ENCODE results near the gene BAIAP2L1.
A peak's percentile ranks its signal among the peaks of the same experiment; 100 is the strongest.
"Not testable (repeated sequence)": the region's sequence is repeated elsewhere in the genome, so short reads cannot be mapped to it uniquely, and the experiment has no call there.

The BAIAP2L1 gene

GRCh38 chr7:98400542-98401340 is at the start of gene BAIAP2L1:
Gene BAIAP2L1, minus strand, starts transcription at chr7:98401090. Its CDS starts 238 bp downstream, at chr7:98400852.
- peak; percentile 68 to 85 for ATAC-seq

GRCh38 chr7:98448766-98449165 is 47.9 kb upstream of the BAIAP2L1 start:
- no peak for ATAC-seq

- ATAC-seq = not testable (repeated sequence)
These were observed 40.1 kb upstream of the BAIAP2L1 start for GRCh38 chr7:98440992-98441391.

- ATAC-seq = no peak
These were observed 38.6 kb upstream of the BAIAP2L1 start for GRCh38 chr7:98439484-98439883.

GRCh38 chr7:98434087-98434486 is 33.2 kb upstream of the BAIAP2L1 start:
- no peak for ATAC-seq

GRCh38 chr7:98429799-98430198 is 28.9 kb upstream of the BAIAP2L1 start:
- ATAC-seq = no peak

- no peak for ATAC-seq
These were observed 22.2 kb upstream of the BAIAP2L1 start for GRCh38 chr7:98423043-98423442.

- peak; percentile 37 to 41 for ATAC-seq
These were observed 20.2 kb upstream of the BAIAP2L1 start for GRCh38 chr7:98420966-98421612.

- not testable (repeated sequence) for ATAC-seq
These were observed 19.1 kb upstream of the BAIAP2L1 start for GRCh38 chr7:98419988-98420387.

- ATAC-seq = not testable (repeated sequence)
These were observed 18.4 kb upstream of the BAIAP2L1 start for GRCh38 chr7:98419316-98419691.

- peak; percentile 88 to 94 for ATAC-seq
These were observed 17.9 kb upstream of the BAIAP2L1 start for GRCh38 chr7:98418636-98419315.

GRCh38 chr7:98418271-98418635 is 17.4 kb upstream of the BAIAP2L1 start:
- ATAC-seq = no peak

- not testable (repeated sequence) for ATAC-seq
These were observed 16.8 kb upstream of the BAIAP2L1 start for GRCh38 chr7:98417604-98418270.

GRCh38 chr7:98414205-98414900 is 13.5 kb upstream of the BAIAP2L1 start:
- no peak for ATAC-seq

GRCh38 chr7:98413655-98414054 is 12.8 kb upstream of the BAIAP2L1 start:
- not testable (repeated sequence) for ATAC-seq

GRCh38 chr7:98409843-98410242 is 9.0 kb upstream of the BAIAP2L1 start:
- no peak for ATAC-seq

GRCh38 chr7:98408146-98408545 is 7.3 kb upstream of the BAIAP2L1 start:
- not testable (repeated sequence) for ATAC-seq

GRCh38 chr7:98406827-98407226 is 5.9 kb upstream of the BAIAP2L1 start:
- no peak for ATAC-seq

GRCh38 chr7:98404840-98405239 is 4.0 kb upstream of the BAIAP2L1 start:
- ATAC-seq = no peak

GRCh38 chr7:98399890-98400541 is 874 bp downstream of the BAIAP2L1 start:
- no peak for ATAC-seq

- no peak for ATAC-seq
These were observed 1.4 kb downstream of the BAIAP2L1 start for GRCh38 chr7:98399462-98399861.

Data from activated CD4-positive, CD25-positive, alpha-beta regulatory T cell treated with anti-CD3 and anti-CD28 coated beads, Interleukin-2, amount 50 U/mL, for 24 hours (primary cell).